ENCODE data around the gene SECTM1.
"Not testable (repeated sequence)": the region's sequence is repeated elsewhere in the genome, so short reads cannot be mapped to it uniquely, and the experiment has no call there.

The SECTM1 gene

DNA sequence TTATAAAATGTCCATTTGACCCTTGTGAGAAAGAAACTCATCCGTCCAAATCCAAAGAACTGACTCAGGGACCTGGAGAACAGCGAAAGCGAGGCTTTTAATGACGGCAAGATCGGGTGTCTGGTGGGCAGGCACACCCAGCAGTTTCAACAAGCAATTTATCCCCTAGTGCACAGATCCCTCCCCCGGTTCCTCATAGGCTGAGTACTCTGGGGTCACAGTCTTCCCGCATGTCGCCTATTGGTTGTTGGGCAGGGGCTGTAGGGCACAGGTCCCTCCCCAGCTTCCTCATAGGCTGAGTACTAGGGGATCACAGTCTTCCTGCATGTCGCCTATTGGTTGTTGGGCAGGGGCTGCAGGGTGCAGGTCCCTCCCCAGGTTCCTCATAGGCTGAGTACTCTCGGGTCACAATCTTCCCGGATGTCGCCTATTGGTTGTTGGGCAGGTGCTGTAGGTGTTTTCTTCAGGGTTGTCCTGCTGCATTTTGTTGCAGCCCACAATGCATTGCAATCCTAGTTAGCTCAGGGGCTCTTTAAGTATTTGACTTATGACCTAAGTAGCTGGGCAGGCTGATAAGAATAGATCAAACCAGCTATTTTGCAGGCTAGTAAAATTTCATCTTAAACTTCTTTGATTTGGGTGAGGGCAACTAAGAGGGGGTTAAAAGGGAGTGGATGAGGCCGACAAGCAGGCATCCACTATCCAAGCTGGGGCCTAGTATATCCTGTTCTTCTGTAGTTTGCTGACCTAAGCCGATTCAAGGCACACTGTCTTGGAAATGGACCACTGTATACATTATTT is 34.4 kb upstream of the SECTM1 start:
- no peak for DNase-seq

DNA sequence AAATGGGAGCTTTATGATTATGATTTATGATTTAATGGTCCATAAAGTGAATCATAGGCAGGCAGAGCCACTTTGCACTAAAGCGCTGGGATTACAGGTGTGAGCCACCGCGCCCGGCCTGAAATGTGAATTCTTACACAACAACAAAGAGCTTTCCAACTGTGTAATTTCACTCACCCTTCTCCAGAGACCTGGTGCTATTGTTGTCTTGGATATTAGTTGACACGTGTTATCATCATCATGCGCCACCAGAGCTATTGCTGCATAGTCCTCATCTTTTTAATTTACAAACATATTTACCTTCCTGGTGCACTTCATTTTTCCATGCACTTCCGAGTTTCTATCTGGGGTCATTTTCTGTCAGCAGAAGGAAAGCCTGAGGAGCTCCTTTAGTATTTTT is 33.2 kb upstream of the SECTM1 start:
- DNase-seq, result no peak

DNA sequence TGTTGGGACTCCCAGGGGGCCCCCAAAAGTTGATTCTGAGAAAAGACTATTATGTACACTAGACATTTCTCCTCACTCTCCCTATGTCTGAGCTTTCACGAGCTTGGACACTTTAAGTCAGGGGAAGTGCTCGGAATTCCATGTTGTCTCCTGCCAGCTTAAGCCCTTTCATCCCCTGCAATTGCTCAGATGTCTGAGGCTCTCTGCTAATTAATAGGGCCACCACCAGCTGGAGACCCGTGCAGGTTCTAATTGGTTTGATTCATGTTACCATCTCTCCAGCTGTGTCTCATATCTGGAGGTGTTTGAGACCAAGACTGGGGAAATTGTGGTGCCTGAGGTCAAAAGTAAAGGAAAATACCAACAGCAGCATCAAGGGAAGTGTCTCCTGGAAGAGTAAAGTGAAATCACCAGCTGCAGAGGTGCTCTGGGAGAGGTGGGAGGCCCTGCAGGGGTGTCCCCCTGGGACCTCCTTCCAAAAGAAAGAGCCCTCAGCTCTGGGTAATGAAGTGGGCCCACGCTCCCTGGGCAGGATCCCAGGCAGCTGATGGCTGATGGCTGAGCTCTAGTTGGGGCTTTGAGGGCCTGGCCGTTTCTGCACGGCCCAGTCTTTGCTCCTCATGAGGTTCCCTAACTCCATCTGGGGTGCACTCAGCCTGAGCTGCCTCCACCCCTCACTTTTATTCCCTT is 32.2 kb upstream of the SECTM1 start:
- DNase-seq, result no peak

DNA sequence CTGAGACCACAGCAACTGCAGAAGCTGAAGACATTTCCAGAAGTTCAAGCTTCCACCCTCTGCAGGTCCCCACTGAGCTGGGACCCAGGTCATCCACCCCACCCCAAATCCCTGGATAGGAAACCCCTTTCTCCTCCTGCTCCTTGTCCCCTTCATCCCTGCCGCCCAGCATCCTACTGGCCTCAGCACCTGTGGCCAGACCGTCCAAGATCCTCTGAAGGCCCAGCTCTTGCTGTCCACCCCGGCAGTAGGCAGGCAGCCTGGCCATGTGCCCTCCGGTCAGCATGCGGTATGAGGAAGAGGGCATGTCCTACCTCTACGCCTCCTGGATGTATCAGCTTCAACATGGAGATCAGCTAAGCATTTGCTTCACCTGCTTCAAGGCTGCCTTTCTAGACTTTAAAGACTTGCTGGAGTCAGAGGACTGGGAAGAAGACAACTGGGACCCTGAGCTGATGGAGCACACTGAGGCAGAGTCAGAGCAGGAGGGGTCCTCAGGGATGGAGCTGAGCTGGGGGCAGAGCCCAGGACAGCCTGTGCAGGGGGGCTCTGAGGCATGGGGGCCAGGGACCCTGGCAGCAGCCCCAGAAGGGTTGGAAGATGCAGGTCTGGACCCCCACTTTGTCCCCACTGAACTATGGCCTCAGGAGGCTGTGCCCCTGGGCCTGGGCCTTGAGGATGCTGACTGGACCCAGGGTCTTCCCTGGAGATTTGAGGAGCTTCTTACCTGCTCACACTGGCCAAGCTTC is 28.5 kb upstream of the SECTM1 start:
- DNase-seq, result no peak

DNA sequence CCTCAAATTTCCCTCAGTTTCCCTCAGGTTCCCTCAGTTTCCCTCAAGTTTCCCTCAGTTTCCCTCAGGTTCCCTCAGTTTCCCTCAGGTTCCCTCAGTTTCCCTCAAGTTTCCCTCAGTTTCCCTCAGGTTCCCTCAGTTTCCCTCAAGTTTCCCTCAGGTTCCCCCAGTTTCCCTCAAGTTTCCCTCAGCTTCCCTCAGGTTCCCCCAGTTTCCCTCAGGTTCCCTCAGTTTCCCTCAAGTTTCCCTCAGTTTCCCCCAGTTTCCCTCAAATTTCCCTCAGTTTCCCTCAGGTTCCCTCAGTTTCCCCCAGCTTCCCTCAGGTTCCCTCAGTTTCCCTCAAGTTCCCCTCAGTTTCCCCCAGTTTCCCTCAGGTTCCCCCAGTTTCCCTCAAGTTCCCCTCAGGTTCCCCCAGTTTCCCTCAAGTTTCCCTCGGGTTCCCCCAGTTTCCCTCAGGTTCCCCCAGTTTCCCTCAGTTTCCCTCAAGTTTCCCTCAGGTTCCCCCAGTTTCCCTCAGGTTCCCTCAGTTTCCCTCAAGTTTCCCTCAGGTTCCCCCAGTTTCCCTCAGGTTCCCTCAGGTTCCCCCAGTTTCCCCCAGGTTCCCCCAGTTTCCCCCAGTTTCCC is 26.0 kb upstream of the SECTM1 start:
- DNase-seq, result not testable (repeated sequence)

DNA sequence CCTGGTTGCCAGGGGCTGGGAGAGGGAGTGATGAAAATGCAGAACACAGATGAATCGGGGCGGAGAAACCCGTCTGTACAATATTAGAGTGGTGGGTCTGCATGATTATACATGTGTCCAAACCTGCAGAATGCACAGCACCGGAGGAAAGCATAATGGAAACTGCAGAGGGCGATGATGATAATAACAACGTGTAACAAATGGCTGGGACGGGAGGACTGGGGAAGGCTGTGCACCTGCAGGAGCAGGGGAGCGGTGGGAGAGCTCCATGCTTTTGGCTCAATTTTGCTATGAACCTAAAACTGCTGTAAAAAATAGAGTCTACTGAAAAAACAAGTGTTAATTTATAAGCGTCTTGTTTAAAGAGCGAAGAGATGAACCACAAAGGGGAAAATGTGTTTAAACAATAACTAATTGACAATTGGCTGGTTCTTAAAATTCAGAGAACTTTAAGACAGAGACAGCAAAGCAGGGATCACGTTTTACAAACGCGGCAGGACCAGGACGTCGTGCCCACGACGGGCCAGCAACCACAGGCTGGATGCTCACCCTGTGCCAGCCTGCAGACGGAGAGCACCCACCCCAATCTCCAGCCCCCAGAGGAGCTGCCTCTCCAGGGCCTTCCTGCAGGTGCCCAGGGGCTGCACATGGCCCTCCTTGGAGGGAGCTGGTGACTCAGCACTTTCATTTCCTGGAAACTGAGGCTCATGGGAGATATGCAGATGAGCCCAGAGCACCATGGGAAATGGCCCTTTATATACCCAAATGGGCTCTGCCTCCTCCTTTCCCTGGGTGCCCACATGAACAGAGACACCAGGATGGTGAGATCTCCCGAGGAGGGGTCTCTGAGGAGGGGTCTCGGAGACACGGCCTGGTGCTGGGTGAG is 25.1 kb upstream of the SECTM1 start, which contains the start of gene TEX19:
TEX19 (plus strand) TSS at position 783 of the 886 bp plus-strand sequence. CDS start 2,904 bp downstream, outside the sequence.
- no peak for DNase-seq

DNA sequence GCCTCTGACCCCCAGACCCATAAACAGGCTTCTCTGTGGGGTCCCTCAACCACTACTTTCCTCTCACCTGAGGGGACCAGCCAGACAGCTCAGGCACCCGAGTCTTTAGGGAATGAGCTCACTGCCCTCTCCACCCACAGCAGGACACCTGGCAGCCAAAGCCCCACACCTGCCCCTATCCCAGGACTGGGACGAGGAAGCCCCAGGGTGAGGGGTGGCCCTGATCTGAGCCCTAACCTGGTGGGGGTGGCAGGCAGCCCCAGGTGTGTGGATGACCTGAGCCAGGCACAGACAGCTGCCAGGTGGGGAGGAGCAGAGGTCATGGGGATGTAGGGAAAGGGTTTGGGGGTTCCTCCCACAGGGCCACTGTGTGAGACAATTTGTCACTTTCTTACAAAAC is 23.8 kb upstream of the SECTM1 start:
- no peak for DNase-seq

DNA sequence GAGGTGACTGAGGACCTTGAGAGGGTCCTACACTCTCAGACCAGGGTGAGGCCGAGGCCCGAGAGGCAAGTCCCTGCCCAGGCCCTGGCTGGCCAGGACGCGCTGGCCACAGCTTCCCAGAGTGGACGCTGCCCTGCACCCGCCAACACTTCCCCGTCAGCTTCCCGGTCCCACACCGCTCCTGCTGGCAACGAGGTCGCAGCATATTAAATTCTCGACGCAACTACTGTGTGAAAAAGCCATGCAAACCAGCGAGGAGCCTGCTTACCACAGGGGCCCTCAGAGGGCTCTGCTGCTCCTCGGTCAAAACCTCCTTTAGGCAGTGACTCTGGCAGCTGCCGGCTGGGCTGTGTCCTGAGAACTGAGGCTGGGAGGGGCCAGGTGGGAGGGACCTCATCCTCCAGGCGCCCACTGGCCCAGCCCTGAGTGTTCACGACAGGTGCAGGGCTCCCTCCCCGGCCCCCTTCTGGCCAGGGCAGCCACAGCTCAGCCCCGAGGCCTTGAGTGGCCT is 23.3 kb upstream of the SECTM1 start:
- no peak for DNase-seq

DNA sequence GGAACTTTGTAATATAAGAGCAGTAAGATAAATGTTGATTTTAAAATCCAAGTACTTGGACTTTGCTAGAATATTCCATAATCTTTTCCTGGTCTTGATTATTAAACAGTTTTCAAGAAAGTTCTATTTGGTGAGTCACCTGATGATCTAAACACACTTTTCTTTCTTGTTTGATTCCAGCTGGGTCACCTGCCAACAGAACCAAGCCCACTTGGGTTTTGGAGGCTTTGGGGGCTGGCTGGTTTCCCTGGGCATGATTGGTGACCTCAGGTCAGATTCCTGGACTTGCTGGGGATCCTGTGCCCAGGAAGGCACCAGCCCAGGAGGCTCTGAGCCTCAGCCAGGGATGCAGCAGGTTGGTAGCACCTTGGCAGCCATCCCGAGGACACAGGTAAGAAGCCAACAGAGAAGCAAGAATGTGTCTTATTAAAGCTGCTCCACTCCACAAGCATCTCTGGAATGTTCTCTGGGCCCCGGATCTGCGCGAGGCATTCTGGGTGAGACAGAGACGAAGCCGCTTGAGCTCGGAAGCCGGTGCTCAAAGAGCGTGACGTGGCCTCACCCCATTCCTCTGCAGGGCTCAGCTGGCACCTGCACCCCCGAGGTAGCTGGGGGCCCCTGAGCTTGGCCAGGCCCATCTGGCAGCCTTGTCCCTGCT is 22.3 kb upstream of the SECTM1 start:
- no peak for DNase-seq

DNA sequence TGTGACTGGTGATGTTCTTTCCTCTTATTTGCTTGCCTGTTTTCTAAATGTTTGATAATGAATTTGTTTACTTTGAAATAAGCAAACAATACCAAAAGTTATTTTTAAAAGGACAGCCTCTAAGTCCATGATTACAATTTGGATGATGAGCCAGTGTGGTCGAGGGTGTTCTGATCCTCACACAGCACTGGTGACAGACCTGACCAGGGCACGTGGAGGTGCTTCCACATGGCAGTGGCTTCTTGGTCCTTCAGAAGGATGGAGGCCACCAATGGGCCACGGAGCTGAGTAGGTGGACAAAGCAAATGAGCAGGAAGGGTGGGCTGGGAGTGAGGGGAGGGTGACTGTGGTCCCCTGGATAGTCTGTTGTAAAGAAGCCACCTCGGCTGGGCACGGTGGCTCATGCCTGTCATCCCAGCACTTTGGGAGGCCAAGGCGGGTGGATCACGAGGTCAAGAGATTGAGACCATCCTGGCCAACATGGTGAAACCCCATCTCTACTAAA is 21.3 kb upstream of the SECTM1 start:
- DNase-seq, result no peak

DNA sequence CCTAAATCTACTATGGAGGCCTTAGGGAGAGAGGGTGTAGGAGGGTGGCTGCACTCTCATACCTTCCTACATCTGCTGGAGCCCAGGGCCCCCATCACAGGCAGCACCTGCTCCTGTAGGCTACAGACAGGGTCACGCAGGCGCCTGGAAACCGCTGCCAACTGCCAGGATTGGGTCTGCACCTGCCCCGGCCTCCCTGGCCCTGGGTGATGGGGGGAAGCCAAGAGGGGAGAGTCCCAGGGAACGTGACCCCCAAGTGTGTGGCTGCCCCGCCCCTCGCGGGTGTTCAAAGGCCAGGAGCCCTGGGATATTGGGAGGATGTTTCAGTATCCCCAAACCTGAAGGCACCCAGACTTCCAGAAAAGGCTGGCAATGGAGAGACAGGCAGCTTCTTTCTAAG is 19.9 kb upstream of the SECTM1 start:
- no peak for DNase-seq

DNA sequence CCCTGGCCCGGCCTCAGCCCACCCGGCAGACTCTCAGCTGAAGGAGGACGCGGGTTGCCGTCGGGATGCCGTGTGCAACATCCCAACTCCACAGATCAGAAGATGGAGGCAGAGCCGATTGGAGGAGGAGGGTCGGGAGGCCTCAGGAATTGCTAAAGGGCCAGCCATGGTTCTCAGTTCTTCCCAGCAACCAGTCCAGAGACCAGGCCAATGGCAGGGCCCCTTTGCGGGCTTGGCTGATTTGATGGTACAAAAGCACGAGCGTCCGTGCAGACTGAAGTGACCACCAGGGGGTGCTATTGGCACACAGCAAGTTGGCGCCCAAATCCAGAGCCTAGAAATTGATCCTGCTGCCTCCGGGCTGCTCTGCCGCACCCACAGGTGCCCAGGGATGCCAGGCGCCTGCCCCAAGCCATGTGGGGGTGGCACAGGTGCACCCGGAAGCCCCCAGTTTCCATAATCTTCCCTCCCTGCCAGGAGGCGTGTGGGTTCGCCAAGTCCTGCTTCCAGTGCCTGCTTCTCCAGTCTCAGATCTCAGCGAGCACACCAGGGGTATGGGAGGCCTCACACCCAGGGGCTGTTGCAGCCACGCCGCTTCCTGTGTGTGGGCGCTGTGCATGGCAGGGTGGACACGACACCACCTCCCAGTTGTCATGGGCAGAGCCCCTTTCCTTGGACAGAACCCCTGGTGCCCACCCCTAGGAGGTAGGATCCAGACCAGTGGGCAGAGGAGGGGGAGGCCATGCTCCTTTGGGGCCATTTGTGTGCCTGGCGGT is 18.3 kb upstream of the SECTM1 start:
- peak; percentile 88 for DNase-seq

DNA sequence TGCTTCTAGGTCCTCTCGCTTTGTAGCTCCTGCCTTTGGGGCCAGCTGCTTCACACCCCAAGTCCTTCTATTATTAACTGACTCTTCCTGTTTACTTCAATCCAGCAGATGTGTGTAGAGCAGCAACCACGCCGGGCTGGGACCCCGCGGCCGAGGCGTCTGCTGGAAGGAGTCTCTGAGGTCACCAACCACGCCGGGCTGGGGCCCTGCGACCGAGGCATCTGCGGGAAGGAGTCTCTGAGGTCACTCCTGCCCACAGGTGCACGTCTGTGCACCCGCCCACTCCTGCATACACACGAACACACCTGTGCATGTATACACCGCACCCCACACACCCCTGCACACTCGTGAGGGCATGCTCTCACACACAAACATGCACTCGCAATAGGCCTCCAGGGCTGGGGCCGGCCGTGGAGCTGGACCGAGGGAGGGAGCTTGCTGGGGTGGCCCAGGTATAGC is 17.7 kb upstream of the SECTM1 start:
- no peak for DNase-seq

DNA sequence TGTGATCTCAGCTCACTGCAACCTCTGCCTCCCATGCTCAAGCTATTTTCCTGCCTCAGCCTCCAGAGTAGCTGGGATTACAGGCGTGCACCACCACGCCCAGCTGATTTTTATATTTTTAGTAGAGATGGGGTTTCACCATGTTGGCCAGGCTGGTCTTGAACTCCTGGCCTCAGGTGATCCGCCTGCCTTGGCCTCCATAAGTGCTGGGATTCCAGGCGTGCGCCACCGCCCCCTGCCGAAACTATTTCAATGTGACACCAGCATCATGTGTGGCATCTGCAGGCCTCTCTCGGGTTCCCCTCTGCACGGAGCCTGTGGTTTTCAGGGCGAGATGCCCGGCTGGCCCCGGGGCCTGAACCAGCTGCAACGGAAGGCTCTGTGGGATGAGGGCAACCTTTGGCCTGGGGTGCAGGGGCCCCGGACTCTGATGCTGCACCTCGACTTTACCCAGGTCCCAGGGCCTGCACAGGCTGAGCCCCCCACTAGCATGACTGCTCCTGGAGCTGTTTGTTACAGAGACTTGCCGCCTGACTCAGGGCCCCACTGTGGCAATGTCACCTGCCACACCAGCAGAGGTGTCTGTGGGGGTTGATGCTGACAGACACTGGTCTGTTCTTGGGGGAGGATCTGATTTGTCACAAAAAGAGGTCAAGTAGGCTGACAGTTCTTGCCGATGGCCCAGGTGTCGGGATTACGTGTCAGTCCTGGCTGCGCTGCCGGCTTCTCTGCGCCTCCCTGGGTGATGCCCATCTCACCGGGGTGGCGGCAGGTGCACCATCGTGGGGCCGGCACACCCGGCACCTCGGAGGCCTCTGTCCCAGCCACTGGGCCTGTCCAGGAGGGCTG is 16.8 kb upstream of the SECTM1 start:
- DNase-seq, result peak; percentile 72 to 75

DNA sequence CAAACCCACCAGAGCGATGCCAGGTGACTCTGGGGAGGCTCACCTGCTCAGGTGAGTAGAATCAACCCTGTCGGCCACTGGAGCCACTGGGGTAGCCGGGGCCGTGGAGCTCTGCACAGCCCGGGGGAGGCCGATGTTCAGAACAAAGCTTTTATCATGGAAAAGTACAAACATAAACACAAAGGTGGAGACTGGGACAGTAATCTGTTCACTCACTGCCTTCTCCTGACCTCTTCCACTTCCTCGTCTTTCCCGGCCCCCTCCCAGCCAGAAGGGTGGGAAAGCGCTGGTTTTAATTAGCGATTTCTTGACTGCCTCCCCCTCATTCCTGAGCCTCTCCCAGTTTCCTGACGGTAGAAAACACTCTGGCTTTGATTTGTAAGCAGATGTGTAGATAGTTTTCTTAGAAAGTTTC is 15.7 kb upstream of the SECTM1 start:
- no peak for DNase-seq

DNA sequence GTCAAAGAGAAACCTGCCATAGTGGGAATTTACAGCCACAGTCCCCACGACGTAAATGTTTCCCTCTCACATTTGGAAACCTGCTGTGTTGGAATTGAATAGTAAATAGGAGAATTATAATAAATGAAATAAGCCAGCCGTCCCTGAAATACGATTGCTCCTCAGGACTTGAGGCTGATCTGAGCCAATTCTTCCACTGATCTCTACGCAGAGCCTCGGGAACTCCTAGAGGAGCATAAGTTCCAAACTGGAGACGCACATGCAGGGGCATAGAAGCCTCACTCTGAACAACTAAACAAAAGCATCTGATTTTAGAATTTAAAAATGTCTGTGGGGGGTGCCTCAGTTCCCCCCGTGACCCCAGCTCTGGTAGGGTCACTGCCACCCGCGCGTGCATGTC is 15.3 kb upstream of the SECTM1 start:
- DNase-seq, result no peak

DNA sequence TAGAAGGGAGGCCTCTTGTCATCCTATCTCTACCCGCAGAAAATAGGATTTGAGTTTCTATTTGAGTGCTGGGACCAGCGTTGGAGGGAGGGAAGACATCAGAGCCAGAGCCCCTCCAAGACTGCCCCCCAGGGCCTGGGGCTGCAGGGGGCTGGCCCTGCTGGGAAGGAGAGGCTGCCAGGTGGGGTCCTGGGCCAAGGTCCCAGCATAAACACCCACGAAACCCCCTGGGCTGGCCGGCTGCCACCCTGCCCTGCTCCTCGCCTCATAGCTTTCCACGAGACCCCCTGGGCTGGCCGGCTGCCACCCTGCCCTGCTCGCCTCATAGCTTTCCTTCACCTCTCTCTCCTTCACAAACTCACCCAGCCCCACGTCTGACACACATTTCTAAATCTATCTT is 14.9 kb upstream of the SECTM1 start:
- no peak for DNase-seq

DNA sequence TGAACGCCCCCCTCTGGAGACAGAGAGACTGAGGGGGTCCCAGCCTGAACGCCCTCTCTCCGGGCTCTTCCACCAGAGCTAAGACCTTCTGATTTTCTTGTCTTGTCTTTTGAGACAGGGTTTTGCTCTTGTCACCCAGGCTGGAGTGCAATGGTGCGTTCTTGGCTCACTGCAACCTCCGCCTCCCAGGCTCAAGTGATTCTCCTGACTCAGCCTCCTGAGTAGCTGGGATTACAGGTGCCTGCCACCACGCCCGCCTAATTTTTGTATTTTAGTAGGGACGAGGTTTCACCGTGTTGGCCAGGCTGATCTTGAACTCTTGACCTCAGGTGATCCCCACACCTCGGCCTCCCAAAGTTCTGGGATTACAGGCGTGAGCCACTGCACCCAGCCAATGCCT is 14.4 kb upstream of the SECTM1 start:
- not testable (repeated sequence) for DNase-seq

Measured in activated T-cell treated with anti-CD3 and anti-CD28 coated beads, Interleukin-2, amount 50 U/mL, for 48 hours (primary cell).